GM19395 (cell line): ENCODE results near the gene SLC9A2.
A peak's percentile ranks its signal among the peaks of the same experiment; 100 is the strongest.

Experiments
- ATAC-seq: cut with Tn5 transposase; IDR thresholded peaks from one replicate; pipeline ENCODE4 v1.9.1; 2021; ENCODE audit warnings: mild to moderate bottlenecking, moderate library complexity; ENCODE audit not compliant: unreplicated experiment

Gene SLC9A2

DNA sequence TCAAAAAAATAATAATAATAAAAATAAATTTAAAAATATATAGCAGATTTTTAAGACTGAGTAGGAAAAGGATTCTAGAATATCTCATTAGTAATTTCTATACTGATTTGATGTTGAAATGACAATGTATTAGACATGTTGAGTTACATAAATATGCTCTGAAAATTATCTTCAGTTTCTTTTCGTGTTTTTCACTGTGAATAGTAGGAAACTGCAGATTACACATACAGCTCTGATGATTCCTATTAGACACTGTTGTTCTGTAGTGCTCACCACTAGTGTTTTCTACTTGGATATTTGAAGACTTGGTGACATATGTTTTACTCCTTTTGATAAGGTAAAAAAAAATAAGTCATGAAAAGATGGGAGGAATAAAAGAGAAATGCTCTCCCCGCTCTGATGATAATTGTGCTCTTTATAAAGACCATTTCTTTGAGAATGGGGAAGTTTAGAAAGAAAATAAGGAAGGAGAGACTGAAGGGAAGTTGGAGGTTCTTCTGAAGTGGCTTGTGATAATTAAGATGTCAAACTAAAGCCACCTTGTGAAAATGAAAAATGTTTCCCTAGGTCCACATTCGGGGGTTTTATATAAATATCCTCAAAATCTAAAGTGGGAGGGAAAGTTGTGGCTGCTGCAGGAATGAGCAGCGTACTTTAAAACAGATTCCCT is 52.9 kb downstream of the SLC9A2 start:
- ATAC-seq: no peak

DNA sequence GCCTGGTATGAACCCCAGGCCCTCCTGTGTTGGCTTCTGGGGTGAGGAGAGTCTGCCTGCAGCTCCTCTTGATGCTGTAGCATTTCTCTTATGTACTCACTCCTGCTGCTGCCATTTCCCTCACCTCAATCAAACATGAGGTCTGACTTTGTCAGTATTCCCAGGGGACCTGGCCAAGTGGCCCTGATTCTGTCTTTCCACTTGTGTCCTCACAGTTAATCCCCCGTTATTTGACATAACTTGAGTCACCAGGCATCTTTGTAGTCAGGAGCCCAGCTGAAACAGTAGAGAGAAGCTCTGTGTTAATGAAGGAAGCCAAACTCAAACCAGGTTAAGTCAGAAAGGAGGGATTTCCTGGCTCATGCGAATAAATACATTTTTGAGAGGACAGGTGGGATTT is 55.0 kb downstream of the SLC9A2 start:
- no peak for ATAC-seq

DNA sequence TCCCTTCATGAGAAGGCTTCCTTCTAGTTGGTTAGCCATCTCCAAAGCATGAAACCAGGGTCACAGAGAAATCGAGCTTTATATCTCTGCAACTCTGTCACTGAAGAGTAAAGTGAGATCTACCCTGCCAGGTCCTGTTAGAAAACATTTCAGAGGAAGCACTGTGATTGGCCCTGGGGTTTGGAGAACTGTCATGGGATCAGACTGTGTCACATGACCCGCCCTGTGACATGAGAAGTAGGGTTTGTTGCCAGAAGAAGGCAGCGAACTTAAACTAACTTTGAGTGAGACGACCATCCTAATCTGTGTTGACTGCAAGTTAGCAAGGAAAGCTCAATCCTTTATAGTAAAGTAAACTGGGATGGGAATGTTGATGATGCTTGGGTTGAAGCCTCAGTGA is 55.5 kb downstream of the SLC9A2 start:
- no peak for ATAC-seq

DNA sequence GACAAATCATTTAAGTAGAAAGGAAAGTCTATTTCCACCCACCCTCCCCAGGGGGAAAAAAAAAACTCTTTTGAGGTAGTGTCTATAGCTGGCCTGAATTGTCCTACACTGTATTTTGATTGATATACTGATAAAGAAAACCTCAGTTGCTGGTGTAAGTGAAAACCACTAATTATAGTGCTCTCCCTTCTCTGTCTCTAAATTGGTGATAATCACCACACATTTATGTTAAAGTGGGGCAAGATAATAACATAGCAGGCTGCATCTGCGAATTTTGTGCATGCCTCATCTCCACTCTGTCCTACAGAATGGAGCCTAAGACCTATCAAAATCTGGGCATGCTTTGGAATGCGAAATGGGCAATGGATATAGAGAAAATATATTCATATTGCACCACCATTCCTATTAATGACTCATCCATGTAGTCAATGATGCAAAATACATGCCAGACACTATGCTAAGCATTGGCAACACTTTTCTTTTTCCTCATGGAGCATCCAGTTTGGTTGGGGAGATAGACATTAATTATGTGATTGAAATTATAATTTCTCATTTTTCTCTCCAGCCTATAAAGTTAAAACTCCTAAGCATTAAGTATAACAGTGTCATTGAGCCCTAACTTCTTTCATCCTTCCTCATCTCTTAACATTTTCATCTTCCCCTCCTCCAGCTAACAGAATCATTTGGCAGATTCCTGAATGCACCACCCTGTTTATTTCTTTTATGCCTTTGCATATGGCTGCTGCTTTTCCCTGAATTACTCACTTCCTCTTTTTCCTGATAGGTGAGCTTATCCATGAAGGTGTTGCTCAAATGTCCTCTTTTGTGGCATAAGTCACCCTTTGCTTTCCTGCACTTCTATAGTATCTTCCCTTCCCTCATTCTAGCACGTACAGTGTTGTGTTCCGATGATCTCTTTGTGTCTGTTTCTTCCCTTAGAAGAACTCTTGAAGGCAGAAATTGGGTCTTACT is 58.2 kb downstream of the SLC9A2 start:
- no peak for ATAC-seq

DNA sequence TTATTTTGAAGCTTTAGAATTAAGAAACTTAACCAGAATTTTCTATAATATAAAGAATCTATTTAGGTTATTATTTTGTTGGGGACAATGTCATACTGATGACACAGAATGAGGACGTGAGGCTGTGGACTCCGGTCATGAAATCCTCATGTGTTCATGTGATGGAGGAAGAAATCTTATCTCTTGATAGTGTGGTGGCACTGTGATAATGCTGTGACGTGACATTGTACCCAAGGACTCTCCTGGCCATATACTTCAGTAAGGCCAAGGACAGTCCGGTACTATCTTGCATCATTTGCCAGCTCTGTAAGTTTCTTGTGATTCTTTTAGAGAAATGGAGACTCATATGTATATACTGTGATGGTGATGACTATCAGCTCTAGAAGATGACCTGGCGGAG is 59.1 kb downstream of the SLC9A2 start:
- ATAC-seq: no peak

DNA sequence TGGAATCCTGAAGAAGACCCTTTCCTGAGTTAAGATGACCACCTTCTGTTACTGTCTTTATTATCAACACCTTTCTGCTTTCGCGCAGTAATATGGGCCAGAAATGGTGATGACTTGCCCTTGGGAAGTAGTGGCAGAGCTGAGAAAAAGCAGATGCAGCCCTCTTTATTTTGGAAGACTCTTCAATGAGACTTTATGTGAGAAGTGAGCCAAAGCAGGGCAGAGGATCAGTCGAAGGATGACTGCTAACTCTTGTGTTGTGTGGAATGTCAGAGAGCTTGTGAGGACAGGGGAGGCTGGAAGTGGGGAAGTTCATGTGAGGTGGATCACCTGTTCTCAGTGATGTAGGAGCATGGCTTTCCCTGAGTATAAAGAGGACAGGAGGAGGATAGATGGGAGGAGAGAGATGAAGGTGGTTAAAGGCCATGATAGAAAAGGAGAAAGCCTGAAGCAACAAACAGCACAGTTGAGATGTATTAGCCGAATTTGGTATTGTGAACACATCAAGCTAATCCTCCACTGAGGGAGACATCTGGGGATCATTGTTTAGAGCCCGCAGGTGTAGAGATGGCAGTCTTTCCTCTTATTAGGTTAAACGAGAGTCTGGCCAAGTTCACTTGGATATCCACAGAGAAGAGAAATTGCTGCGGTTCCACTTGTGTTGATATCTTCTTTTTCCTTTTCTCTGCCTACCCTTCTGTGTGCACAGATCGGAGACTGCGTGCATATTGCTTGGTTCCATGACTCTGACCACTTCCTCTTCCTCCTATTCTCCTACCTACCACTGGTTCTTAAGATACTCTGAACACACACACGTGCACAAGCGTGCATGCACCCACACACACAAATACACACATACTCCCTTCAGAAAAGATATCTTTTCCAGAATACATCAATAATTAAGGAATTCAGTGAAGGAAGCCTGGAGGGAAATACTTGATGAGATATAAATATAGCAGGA is 67.4 kb downstream of the SLC9A2 start:
- peak; percentile 72 for ATAC-seq

DNA sequence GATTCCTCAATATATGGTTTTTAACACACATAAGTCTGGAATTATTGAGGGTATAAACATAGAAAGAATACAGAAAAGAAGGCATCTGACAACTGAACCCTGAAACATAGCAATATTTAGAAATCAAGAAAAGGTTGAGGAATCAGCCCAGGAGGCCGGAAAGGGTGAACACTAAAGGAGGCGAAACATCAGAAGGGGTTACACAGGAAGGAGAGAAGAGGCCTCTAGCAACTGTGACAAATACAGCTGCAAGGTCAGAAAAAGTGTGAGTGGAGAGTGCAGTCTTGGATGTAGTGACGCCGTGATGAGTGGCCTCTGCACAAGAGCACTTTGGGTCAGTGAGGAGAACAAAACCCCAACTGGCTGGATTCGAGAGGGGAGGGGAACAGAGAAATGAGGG is 70.7 kb downstream of the SLC9A2 start:
- ATAC-seq: no peak

DNA sequence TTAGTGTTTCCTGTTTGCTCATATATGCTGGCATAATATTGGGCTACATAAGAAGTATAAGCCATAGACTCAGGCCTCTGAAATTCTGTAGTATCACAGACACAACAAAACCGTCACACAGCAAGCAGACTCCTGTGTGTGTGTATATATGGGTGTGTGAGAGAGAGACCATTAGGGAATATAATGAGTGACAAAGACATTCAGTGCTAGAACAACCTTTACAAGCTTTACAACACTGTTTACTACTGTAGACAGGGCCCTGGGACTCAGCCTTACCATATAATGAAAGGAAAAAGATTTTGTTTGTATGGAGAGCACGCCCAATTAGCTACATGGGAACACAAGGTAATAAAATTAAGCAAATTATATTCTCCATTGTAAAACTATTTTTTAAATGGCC is 77.1 kb downstream of the SLC9A2 start:
- no peak for ATAC-seq

DNA sequence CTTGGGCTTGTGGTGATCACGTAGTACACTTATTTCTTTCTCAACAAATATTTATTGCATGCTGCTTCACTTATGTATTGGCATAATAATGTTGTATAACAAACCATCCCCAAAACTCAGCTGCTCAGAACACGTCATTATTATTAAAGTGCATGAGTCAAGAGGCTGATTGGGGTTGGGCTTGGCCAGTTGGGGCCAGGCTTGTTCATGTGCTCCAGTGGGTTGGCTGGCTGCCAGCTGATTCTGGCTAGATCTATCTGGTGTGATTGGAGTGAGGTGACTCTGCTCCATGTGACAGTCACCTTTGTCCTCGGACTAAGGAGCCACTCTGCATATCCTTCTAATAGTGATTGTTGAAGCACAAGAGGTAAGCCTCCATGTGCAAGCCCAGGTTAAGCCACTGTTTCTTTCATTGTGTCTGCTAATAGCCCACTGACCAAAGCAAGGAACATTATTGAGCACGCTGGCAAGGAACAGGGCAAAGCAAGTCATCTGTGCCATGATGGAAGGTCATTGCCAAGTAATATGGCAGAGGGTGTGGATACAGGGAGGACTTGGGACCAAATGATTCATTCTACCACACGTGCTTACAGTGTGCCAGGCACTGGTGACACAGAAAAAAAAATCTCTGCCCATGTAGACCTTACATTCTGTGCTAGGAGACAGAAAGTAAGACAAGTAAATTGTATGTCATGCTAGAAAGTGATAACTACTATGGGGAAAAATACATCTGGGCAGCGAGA is 79.2 kb downstream of the SLC9A2 start:
- no peak for ATAC-seq

DNA sequence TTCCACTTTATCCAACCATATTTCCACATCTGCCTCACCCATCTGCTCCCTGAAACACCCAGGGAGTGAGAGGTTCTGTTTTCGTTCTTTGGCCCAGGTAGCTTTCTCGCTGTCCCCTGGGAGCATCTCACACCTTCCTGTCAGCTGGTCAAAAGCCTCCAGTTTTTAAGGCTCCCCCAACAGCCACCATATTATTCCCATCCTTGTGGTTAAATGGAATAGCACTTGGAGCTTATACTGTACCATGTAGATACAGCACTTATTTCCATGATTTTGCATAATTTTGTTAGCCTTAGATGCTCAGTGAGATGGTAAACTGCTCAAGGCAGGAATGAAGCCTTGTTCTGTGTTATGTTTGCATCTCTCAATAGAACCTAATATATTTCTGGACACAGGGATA is 84.0 kb downstream of the SLC9A2 start:
- no peak for ATAC-seq

DNA sequence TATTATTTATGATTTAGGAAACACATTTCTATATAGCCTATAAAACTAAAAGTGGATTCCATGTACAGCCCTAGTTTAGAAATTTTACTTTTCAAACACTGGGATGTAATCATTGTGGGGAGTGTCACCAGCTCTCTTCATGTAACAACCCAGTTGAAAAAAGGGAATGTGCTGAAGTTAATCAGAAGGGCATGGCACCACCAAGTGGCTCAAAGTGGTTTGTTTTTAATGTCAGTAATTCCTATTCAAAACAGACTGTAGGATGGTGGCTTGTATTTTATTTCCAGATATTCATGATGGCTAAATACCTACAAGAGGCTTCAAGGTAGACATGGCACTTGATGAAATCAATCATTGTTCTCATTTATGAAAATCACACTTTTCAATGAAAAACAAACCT is 84.4 kb downstream of the SLC9A2 start:
- no peak for ATAC-seq

DNA sequence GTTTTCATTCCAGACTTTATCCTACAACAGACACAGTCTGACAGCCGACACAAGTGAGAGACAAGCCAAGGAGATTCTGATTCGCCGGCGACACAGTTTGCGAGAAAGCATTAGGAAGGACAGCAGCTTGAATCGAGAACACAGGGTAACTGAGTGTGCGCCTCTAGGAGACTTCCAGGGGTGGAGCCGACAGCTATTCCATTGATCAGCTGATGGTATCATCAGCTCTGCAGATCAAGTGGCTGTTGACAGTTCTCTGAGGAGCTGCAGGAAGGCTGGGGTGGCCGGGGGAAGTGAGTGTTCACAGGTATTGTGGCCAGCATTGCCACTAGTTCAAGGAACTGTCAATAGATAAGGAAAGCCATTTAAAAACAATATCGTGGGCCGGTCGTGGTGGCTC is 85.2 kb downstream of the SLC9A2 start:
- no peak for ATAC-seq

DNA sequence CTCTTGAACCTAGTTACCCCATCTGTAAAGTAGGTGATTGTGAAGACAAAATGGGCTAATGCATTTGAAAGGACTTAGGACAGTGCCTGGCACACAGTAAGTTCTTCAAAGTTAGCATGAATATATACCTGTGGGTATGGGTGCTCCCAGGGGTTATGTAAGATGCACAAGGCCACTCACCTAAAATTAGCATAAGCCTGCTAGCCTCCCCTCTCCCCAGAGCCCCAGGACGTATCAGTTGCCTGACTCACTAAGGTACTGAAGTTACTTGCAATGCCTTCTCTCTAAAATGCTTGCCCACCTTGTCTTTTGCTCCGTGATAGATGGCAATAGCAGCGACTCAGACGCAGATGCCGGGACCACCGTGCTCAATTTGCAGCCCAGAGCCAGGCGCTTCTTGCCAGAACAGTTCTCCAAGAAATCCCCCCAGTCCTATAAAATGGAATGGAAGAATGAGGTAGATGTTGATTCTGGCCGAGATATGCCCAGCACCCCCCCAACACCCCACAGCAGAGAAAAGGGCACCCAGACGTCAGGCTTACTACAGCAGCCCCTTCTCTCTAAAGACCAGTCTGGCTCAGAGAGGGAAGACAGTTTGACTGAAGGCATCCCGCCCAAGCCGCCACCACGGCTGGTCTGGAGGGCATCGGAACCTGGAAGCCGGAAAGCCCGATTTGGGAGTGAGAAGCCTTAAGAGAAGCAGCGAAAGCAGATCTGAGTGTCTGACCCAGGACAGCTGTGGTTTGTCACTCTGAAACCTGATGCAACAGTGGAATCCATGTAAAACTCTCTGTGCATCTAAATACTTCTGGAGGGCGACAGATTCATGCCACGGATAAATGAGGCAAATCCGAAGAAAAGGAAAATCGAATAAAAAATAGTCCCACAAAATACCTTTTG is 88.7 kb downstream of the SLC9A2 start:
- ATAC-seq: no peak

DNA sequence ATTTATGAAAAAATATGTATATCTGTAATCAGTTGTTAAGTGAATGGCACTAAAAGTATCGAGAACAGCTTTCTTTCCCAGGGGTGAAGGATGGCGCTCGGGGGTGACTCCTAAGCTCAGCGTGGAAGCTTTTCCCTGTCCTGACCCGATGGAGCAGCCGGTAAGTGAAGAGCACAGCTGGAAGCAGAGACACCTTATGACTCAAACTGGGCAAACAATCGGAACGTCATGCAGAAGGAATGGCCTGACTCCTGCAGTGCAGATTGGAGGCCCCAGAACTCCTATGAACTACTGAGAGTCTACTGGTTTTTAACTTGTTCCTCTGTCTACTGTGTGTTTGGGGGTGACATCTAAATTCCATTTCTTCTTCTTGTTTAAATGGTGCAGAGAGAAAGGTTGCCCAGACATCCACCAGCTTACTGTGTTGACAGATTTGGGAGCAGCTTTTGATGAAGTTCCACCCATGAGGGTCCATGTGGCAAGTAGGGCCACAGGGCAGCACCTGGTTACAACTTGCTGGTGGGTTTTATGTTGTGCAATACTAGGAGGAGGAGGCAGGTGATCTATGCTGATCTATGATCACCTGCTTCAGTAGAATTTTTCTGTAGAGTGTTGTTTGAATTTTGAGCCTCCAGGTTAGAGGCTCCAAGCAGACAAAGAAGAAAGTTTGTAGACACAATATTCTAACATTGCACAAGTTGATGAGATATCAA is 89.7 kb downstream of the SLC9A2 start:
- ATAC-seq: no peak

DNA sequence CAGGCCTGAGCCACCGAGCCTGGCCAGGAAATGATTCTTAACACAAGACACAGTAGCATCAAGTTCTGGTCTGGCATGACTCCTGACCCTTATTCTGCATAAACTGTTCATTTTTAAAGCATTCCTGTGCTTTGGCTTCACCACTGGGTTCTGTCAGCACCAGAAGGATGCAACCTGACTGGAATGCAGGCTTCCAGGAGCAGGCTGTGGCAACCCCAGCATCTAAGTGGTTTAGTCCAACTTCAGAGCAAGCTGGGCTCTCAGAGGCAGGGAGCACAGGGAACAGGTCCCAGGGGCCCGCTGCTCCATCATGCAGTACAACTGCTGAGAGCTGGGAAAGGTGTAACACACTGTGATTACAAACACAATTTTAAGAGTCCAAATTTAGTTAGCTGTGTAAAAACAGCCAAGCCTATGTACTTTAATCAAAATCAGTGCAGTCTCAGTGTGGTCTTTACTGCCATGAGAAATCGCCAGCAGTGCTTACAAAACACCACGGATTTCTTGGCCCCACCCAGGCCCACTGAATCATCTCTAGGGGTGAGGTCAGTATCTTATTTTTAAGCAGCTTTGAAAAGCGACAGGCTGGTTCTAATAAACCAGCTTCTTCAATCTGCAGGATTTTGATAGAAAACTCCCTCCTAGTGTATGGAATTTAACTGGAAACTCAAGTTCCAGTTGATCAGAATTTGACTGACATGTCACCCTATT is 98.1 kb downstream of the SLC9A2 start:
- ATAC-seq: no peak

DNA sequence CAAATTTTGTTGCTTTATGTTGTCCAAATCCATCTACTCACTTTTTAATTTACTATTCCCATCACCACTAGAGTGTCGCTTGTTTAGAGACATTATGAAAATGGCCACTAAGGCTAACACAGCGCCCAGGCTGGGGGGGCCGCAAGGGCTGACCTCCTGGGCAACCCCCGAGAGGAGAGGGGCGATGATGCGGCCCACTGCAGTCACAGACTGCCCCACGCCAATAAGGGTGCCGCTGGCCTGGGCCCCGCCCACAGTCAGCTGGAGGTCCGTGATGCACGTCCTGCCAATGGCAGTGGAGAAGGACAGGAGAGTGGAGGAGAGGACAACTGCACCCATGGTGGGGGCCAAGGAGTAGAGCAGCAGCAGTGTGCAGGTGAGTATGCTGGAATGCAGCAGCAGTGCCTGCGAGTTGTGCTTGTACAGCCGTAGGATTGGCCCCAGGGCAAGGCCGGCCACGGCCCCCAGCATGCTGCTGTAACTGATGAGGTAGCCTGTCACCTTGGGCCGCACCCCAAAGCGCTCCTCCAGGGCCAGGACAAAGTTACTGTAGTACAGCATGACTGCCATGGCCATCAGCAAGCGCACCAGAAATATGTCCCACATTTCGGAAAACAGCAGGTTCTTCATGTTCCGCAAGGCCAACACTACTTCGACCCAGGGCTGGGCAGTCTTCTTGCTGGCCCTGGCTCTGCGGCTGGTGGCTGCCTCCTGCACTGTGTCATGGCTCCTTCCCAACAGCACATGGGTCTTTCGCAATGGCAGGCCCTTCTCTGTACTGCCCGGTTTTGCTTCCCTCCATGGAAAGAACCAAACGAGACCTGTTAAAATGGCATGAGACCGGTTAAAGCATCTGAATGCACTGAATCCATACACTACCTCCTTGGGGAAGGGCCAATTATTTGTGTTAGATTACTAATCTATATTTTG is 99.3 kb downstream of the SLC9A2 start:
- ATAC-seq: no peak

DNA sequence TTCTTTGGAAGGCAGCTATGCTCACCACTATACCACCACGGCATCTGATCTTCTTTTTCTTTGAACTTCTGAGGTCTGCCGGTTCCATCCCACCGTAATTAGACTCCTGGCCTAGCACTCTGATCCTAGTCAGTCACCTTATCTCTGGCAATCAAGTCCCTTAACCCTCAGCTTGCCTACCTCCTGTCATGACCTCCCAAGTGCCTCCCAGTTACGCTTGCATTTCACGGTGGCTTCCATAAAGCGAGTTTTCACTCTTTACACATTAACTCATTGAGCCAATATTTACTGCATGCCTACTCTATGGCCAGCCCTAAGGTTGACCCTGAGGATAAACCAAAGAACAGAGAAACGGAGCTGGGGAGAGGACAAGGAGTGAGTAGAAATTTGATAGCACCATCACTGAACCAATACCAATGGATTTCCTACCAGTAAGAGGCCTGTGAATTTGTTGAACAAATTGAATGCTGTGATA is 104.7 kb downstream of the SLC9A2 start:
- no peak for ATAC-seq
